ENCODE results near the gene TIMM44.

The TIMM44 gene, protein sequence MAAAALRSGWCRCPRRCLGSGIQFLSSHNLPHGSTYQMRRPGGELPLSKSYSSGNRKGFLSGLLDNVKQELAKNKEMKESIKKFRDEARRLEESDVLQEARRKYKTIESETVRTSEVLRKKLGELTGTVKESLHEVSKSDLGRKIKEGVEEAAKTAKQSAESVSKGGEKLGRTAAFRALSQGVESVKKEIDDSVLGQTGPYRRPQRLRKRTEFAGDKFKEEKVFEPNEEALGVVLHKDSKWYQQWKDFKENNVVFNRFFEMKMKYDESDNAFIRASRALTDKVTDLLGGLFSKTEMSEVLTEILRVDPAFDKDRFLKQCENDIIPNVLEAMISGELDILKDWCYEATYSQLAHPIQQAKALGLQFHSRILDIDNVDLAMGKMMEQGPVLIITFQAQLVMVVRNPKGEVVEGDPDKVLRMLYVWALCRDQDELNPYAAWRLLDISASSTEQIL

DNA sequence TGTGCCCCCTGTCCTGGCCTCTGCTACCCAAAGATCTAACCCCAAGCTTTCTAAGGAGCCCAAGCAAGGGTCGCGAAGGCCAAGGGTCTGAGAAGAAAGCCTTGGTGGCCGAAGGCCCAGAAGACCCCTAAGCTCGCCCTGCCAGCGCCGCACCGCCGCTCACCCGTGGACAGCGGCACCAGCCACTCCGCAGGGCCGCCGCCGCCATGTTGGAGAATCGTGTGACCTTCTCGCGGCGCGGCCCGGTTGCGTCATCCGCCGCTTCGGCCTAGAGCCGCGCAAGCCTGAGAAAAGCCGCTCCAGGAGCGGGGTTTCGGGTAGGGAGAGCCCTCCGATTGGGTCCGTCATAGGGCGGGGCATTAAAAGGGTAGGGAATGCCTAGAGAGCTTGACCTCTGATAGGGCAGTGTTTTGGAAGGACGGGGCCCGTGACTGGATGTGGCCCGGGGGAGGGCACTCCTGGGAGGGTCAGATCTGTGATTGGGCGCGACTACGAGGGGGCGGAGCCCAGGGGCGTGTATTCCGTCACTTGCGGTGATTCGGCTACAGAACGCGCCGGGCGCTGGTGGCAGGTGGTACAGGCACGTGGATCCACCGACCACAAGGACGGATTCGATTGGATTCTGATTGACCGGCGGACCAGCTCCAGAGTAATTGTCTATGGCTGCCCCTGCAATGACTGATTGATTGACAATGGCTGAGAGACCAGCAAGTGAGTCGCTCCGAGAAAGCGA is at the start of gene TIMM44:
Gene TIMM44 (minus strand): TSS at position 223 of the 733 bp plus-strand sequence. CDS start 15 bp downstream, at position 208.
- in situ Hi-C loops (cut with HindIII; ENCODE audit: low pct_unique_long_range_greater_than_20kb, low sequenced_read_pairs), result no loop called here
- TF ChIP-seq JUND (IDR thresholded peaks at IDR 0.05; ENCODE audit: low read depth), result no peak

DNA sequence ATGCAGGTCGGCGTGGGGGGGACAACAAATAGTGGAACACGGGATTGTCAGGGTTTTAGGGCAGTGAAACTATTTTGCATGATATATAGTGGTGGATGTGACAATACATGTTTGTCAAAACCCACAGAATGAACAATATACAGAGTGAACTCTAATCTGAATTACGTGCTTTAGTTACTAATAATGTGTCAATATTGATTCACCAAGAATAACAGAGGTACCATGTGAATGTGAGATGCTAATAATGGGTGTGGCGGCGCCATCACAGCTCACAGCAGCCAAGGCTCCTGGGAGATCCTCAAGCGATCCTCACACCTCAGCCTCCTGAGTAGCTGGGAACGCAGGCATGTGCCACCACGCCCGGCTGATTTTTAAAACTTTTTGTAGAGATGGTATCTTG is 49.1 kb upstream of the TIMM44 start:
- TF ChIP-seq JUND (IDR thresholded peaks at IDR 0.05; ENCODE audit: low read depth), result no peak
- DNase-seq (ENCODE audit: low read depth in 1 of 2, low spot score in 1 of 2), result no peak
- in situ Hi-C loops (cut with HindIII; ENCODE audit: low pct_unique_long_range_greater_than_20kb, low sequenced_read_pairs), result no loop called here

More for the DNA sequence above, at the start of gene TIMM44:
- DNase-seq (ENCODE audit: low read depth in 1 of 2, low spot score in 1 of 2), result peak; percentile 78 to 99

DNA sequence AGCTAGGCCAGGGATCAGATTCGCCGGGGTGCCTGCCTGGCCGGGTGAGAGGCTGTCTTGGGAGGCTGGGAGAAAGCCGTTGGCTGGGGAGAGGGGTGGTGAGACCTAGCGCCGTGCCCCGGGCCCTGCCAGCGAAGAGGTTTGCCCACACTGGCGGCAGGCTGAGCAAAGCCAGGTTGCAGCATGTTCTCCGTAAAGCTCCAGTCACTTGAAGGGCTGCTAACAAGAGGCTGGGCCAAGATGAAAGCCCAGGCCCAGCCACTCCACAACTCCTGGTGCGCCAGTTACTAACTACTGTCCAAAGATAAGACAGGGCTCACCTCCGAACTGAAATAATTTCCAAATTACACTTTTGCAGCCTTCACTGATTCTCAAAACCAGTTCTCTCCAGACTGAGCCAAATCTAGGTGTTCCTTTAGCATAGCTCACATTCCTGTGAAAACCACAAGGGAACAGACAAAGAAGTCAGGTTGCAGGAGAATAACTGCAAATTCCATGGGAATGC is 45.7 kb upstream of the TIMM44 start:
- in situ Hi-C loops (cut with HindIII; ENCODE audit: low pct_unique_long_range_greater_than_20kb, low sequenced_read_pairs), result no loop called here
- peak in 1 of 2 experiments; percentile 78 for DNase-seq (ENCODE audit: low read depth in 1 of 2, low spot score in 1 of 2)
- TF ChIP-seq JUND (IDR thresholded peaks at IDR 0.05; ENCODE audit: low read depth), result no peak

DNA sequence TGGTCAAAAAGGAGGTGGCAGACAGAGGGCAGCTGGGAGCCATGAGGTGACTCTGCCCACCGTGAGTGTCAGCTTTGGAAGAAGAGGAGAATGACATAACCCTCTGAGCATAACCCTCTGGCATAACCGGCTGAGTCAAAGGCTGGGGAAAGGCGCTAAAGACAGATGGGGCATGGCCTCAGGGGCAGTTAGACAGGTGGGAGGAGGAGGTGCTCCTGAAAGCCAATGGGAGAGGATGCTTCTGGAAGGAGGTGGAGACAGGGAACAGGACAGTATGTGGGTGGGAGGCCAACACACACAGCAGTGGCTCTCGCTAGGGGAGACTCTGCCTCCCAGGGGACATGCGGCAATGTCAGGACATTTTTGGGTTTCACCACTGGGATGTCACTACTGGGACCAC is 44.8 kb upstream of the TIMM44 start:
- no peak for TF ChIP-seq JUND (IDR thresholded peaks at IDR 0.05; ENCODE audit: low read depth)
- DNase-seq (ENCODE audit: low read depth in 1 of 2, low spot score in 1 of 2), result peak in 1 of 2 experiments; percentile 64
- in situ Hi-C loops (cut with HindIII; ENCODE audit: low pct_unique_long_range_greater_than_20kb, low sequenced_read_pairs), result no loop called here

DNA sequence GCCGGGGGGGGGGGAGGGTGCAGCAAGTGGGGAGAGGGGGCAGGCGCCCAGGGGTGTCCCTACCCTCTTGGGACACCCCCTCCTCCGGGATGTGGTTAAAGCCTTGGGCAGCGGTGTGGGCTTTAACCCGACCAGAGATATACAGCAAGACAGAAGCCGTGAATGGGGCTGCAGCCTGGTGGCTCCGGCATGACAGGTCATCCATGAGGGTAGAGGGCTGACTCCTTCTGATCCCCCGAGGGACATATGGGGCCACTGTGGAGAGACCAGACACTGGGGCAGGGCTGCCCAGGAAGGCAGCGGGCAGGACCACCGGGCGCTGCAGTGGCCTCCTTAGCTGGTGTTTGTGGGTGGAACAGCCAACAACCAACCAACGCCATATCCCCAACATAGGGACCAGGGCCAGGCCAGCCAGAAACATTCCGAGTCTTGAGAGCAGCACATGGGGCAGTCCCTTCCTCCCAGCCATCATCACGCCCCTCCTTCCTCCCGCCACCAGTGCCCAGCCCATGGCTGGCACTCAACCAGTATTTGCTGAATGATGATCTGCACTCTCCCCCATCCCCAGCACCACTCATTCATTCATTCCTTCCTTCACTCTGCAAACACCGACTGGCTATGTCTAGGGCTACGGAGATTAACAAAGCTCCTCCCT is 43.8 kb upstream of the TIMM44 start:
- in situ Hi-C loops (cut with HindIII; ENCODE audit: low pct_unique_long_range_greater_than_20kb, low sequenced_read_pairs), result no loop called here
- no peak for DNase-seq (ENCODE audit: low read depth in 1 of 2, low spot score in 1 of 2)
- TF ChIP-seq JUND (IDR thresholded peaks at IDR 0.05; ENCODE audit: low read depth), result no peak

DNA sequence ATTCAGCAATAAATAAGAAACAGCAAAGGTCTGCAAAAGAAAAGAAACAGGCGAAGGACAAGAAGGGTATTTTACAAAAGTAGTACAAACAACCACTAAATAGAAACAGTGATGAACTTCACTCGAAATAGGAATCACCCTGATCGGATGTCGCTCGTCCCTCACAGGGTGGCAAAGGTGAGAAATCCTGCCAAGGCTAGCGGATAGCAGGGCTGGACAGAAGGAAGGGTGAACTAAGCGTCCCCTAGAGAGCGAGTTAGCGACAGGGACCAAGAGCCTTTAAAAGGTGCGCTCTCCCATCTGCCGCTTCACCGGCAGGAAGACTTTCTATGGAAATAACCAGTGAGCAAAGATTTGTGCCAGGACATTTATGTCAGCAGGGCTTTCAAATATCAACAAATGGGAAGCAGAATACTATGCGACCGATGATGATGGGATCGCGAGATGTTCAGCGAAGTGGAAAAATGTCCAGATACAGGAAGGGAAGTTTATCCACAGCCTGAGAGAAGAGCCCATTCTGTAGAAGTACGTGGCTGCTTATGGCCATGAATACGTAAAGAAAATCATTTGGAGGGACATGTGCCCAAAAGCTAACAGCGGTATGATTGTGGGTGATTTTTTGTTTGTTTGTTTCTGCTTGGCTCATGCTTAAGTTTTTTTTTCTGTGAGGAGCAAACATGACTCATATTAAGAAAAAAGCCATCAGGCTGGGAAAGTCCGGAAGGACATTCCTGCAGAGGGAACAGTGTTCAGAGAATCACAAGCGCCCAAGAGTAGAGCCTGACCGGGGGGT is 43.1 kb upstream of the TIMM44 start:
- in situ Hi-C loops (cut with HindIII; ENCODE audit: low pct_unique_long_range_greater_than_20kb, low sequenced_read_pairs), result no loop called here
- no peak for TF ChIP-seq JUND (IDR thresholded peaks at IDR 0.05; ENCODE audit: low read depth)
- no peak for DNase-seq (ENCODE audit: low read depth in 1 of 2, low spot score in 1 of 2)

DNA sequence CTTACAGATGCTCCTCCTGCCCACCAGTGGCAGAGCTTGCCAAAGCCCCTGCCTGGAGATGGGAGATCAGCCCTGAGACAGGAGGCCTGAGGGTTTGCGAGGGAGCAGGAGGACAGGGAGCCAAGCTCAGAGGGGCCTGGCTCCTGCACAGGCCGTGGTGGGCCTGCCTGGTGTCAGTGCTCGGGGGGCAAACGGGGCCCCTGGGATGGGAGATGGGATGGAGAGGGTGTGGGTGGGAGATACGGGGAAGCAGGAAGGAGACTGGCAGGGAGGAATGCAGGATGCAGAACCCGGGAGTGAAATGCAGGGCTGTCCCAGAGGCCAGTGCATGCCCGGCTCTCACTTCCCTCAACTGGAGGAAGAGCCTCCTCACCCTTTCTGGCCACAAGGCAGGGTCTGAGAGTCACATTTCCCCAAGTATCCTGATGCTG is 42.0 kb upstream of the TIMM44 start:
- no peak for TF ChIP-seq JUND (IDR thresholded peaks at IDR 0.05; ENCODE audit: low read depth)
- in situ Hi-C loops (cut with HindIII; ENCODE audit: low pct_unique_long_range_greater_than_20kb, low sequenced_read_pairs), result no loop called here

DNA sequence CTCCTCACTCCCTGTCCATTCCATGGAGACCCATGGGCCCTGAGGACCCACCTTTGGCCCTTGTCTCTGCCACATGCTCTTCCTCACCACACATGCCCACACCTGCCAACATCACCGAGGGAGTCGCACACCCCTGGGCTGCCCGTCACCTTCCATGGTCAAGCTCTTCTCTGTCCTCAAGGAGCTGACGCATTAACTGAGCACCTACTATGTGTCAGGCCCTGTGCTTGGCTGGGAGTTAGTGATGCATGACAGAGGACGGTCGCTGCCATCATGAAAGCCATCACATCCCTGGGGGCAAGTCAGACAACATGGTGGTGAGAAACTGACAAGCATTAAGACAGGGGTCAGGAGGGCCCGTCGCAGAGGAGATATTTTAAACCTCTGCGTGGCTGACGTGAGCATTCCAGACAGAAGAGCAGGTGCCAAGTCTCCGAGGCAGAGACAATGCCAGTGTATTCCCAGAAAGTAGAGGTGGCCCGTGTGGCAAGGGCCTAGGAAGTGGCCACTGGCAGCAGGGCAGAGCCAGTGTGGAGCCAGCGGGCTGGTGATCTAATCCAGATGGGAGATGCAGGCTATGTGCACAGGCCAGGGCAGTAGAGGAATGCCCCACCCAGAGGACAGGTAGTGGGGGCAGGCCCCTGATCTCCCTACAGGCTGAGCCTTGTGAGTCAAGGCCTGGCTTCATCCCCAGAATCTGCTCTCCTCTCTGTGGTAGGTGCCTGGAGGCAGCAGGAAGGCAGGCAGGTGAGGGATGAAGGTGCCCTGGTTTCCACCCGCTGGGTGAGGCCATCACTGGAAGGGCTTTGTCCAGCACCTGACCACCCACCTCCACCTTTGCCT is 40.8 kb upstream of the TIMM44 start:
- no peak for DNase-seq (ENCODE audit: low read depth in 1 of 2, low spot score in 1 of 2)
- in situ Hi-C loops (cut with HindIII; ENCODE audit: low pct_unique_long_range_greater_than_20kb, low sequenced_read_pairs), result no loop called here
- TF ChIP-seq JUND (IDR thresholded peaks at IDR 0.05; ENCODE audit: low read depth), result no peak

More for the DNA sequence above, 42.0 kb upstream of the TIMM44 start:
- no peak for DNase-seq (ENCODE audit: low read depth in 1 of 2, low spot score in 1 of 2)

DNA sequence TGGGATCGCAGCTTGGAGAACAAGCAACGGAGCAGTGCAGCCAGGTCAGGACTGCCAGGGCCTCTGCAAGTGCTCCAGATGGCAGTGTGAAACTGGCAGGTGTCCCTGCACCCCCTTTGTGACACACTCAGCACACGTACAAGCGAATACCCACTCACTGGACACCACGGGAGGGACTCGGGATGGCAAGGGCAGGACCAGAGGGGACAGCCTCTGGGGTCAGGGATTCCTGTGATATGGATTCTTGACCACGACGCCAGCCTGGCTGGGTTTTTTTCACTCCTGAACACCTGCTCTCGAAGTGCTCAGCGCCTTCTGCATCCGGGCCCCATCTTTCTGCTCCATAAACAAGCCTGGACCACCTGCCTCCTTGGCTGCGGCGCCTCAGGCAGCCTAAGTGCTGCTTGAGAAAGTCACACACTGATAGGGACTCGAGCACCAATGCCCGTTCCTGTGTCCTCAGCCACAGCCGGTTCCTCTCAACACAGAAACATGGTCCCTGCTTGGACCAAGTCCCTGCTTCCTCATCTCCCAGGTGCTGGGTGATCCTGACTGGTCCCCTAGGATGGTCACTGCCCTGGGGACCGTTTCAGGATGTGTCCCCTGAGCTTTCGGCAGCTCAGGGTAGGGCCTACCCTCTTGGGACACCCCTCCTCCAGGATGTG is 40.0 kb upstream of the TIMM44 start:
- DNase-seq (ENCODE audit: low read depth in 1 of 2, low spot score in 1 of 2), result no peak
- no peak for TF ChIP-seq JUND (IDR thresholded peaks at IDR 0.05; ENCODE audit: low read depth)

DNA sequence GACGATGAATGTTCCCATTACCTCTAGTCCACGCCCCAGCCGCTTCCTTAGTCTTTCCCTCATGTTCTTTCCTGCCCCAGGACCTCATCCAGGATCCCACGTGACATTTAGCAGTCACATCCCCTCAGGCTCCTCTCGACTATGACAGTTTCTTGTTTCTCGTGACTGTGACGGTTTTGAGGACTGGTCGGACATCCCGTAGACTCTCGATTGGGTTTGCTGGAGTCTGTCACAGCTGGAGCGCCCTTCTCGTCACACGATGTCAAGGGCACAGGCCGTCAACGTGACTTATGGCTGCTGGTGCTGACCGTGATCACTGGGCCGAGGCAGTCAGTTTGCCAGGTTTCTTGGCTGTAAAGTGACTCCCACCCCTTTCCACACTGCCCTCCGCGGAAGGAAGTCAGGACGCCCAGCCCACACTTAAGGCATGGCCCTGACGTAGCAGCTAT is 39.2 kb upstream of the TIMM44 start:
- in situ Hi-C loops (cut with HindIII; ENCODE audit: low pct_unique_long_range_greater_than_20kb, low sequenced_read_pairs), result no loop called here
- DNase-seq (ENCODE audit: low read depth in 1 of 2, low spot score in 1 of 2), result no peak
- TF ChIP-seq JUND (IDR thresholded peaks at IDR 0.05; ENCODE audit: low read depth), result no peak

More for the DNA sequence above, 40.0 kb upstream of the TIMM44 start:
- in situ Hi-C loops (cut with HindIII; ENCODE audit: low pct_unique_long_range_greater_than_20kb, low sequenced_read_pairs), result no loop called here

All from T47D (cell line).